Measurements from ENCODE around the gene GALNT9.

The GALNT9 gene

DNA sequence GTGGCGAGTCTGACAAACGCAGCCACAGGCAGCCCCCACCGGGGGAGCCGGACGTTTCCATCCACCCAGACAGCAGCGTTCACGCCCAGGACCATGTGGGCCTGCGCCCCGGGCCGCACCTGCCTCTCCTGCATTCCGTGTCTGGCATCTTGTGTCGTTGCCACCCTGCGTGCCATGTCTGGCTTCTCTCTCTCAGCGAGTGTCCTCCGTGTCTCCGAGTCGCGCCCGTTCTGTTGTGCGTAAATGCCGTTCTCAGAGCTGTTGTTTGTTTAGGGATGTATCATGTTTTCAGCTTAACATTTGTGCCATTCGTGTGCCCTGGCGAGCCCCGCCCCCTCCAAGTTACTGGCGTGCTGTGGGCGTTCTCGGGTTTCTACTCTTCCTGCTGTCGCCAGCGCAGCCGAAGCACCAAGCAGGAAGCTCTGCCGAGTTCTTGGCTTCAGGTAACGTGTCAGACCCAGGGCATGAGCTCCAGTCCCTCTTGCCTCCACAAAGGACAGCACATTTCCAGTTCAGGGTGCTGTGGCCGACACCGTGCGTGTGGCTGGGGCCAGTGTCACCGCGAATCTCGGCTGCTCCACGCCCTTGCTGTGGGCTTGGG, 150.5 kb downstream of the GALNT9 start:
- no peak for DNase-seq

DNA sequence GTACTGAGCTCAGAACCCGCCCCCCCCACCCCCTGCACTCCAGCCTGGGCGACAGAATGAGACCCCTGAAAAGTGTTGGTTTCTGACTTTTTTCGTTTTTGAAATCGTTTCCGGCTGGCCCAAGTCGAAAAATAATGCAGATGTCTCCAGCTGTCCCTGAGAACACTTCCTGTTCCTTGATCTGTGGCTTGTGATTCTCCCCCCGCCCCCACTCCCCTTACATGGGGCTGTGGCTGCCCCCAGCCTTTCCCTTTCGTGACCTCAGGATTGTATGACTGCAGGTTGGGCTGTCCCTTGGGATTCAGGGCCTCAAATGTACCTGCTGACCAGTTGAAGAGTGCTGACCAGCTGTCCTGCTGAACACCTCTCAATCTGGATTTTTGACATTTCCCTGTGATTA, 151.1 kb downstream of the GALNT9 start:
- no peak for DNase-seq

DNA sequence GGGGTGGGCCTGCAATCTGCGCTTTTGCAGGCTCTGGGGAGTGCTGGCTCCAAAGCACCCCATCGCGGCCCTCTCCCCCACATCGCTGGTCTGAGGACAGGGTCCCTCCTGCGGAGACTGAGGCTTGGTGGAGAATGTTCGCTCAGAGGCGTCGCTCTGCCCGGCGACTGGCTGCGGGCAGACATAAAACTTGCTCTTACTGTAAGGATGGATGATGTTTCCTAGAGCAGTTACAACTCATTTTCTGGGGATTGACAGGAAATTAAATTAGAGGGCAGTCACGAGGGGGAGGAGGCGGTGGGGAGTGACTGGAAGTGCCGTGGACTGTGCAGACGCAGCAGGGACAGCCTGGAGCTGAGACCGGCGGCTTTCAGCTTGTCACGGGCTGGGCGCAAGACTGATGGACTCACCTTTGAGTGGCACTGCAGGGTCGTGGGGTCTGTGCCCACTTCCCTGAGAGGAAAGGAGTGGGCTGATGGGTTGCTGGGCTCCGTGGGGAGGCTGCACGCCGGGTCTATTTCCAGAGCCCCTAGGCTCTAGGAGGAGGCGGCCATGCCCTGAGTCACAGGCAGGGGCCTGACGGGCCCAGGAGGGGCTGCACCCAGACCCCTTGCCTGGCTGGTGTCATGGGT, 152.4 kb downstream of the GALNT9 start:
- no peak for DNase-seq

DNA sequence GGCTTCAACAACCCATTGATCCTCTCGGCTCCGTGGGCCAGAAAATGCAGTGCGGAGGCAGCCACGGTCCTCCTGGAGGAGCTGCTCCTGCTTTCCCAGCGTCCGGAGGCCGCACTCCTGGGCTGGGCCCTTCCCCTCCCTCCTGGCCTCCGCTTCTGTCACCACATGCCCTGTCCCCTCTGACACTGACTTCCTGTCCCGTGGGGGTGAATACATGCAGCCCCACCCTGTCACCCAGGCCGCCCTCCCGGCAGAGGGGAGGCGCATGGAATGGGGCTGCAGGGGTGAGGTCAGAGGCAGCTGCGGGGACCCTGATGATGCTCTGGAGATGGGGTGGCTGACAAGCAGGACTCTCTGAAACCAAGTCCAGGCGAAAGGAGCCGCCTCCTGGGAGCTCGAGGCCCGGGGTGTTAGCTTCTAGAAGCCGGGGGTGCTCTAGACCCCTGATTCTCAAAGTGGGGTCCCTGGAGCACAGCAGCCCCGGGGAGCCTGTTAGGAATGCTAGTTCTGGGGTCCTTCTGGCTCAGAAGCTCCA, 152.9 kb downstream of the GALNT9 start:
- DNase-seq: no peak

DNA sequence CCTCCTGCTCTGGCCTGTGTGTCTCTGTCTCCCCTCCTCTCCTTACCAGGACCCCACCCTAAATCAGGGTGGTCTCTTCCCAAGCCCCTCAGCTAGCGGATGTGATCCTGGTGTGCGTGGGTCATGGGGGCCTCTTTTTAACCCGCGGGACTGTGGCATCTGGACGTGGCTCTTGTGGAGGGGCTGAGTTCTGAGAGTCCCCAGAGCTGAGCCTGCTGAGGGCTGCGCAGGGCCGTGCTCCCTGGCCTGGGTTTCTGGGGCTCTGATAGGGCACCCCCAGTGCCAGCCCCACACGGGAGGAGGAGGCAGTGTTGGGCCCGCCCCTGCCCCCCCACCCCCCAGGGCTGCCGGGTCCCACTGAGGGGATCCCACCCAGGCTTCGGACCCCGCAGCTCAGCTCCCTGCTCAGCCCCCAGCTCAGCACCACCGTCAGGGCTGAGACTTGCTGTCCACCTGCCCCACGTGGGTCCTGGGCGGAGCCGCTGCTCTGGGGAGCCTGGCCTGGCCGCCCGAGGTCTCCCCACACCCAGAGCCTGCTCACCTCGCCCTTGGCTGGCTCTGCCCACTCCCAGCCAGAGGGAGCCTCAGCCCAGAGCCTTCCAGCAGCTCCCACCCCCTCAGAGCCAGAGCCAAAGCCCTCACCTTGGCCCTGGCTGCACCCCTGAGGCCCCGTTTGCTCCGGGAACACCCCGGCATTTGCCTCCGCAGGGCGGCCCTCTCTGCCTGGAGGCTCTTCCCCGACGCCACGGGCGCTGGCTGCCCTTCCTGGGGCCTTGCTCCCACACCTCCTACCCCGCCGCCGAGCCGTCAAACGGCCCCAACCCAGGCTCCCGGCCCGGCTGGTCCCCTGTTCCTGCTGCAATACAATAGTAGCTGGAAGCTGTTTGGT, 153.6 kb downstream of the GALNT9 start:
- no peak for DNase-seq

DNA sequence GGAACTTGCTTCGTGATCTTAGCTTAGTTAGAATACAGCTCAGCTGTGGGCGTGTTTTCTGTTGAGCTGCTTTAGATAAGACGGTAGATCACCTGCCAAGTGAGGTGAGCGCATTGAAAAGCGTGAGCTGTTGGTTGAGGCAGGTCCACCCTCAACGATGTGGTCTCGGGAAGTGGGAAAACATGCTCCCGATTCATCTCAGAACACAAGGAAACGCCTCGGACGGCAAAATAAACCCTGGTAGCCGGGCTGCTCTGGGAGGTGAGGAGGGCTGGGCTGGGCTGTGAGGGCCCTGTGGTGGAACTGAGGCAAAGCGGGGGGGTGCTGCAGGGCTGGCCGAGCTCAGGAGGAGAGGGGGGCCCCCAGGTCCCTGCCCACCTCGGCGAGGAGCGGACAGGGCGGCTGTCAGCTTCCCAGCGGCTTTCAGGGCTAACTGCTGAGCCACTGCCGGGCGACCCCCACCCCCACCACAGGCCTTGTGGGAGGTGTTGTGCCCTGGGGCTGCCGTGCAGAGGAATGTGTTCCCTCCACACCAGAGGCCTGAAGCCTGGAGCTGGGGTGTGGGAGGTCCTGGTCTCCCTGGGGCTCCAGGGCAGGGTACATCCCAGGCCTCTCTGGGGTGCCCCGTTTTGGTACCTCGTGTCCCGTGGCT, 154.4 kb downstream of the GALNT9 start:
- no peak for DNase-seq

DNA sequence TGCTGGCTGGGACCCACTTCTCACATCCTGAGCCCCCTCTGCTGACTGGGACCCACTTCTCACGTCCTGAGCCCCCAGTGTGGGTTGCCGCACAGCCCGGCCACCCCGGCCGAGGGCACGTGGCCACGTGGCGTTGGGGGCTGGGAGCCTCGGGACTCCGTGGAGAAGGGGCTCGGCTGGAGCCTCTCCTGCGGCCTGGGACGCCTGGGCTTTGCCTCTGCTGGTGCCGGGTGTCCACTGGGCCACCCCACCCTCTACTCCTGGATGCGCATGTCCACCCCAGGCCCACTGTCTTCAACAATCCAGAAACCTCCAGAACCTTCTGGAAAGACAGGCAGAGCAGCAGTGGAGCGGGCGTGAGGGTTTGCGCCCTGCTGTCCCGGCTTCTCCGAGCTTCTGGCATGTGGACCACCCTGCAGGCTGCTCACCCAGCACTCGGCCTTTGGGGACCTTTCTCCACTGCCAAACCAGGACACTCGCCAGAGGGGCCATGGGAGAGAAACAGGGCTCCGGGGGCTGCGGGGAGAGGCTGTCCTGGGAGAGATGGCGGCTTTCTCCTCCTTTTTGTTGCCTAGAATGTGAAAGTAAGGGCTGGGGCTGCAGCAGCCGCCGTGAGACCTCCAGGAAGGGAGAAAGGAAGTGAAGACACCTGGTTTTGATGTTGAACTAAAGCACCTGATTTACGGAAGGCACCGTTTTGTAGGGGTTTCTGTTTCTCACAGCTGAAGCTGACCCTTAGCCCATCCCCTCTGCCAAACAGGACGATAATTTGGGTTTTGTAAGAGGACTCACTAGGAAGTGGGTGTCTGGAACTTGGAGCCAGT, 155.2 kb downstream of the GALNT9 start:
- DNase-seq: no peak

DNA sequence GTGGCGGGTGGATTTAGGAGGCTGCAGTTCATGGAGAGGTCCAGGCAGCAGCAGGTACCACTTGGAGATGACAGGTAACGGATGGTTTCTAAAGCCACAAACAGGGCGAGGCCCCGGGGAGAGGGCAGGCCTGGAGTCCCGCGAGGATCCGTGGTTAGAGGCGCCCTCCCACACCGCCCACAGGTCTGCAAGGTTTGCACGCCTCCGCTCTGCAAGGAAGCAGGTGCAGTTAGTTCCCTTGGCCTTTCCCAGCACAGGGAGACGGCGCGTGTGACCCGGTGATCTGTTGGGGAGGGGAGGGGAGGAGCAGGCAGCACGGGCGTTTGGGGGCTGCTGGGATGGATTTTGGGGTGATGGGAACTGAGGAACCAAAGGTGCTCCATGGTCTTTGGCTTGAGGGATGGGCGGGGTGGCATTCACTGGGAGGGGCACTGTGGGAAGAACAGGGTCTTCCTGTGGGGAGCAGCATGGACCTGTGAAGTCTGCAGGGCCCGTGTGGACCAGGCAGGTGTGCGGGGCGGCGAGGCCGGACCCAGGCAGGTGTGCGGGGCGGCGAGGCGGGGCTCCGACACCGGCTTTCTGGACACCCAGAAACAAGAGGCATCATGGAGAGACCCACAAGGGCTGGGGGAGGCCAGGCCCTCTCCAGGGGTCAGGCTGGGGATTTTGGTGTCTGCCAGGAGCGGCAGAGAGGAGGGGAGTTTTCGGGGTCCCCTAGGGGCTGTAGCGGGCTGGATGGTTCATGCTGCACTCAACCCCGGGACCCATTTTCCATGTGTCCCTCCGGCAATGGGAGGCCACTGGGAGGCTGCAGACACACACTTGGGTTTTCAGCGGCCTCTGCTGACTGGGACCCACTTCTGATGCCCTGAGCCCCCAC, 156.0 kb downstream of the GALNT9 start:
- no peak for DNase-seq

DNA sequence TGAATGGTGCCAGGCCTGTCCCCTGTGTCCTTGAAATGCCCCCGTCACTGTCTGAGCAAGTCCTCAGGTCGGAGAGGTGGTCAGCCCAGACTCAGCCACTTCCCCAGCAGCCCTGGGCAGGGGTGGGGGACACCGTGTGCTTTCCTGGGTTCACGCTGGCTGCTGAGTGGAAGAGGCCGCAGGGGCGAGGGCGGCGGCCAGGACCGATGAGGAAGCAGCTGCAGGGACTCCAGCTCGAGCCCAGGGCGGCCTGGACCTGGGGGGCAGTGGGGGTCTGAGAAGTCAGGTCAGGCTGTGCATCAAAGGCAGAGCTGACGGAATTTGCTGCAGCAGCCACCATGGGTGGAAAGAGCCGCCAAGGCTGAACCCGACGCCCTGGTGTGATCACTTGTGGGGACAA, 156.8 kb downstream of the GALNT9 start:
- no peak for DNase-seq

DNA sequence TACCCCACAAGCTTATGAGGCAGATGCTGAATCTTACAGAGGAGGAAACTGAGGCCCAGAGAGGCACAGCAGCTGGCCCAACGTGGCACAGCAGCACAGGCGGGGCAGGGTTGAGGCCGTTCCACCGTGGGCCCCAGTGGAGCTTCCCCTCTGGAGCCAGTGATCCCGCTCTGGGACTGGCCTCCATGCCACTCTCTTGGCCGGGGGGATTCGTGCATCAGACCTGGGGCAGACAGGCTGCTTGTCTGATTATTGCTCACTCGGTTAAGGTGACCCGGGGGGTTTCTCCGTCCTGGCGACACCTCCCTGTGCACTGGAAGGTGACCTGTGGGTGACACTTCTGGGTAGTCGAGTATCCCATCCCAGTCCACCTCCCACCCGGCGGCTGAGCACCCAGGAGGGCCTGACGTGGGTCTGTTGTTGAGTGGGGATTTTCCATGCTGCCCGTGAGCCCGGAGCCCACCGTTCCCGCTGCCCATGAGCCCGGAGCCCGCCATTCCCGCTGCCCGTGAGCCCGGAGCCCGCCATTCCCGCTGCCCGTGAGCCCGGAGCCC, 157.3 kb downstream of the GALNT9 start:
- DNase-seq: no peak

DNA sequence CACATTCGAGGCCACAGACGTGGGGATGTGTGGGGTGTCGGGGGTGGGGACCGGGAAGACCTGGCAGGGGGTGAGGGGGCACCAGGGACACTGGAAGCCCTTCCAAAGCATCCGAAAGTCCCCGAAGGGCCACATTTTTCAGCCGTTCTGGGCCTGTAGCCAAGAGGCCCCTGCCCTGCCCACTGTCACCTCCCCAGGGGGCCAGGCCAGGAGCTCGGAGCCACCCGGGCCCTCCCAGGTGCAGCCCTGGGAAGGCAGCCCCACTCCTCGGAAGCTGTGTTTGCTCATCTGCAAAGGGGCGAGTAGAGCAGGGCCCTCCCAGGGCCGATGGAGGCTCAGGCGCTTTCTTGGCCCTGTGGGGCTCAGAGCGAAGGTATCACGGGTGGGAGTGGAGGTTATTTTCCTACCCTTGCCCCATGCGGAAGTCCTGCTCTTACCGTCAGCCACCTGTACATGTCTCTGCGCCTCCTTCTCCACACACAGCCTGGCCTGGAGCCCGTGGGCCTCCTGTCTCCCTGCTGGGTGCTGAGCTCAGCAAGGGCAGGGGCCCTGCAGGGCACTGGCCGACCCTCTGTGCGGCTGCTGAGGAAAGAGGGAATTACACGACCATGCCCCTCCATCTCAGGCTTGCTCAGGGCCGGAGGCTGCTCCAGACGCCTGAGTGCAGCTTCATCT, 158.0 kb downstream of the GALNT9 start:
- no peak for DNase-seq

DNA sequence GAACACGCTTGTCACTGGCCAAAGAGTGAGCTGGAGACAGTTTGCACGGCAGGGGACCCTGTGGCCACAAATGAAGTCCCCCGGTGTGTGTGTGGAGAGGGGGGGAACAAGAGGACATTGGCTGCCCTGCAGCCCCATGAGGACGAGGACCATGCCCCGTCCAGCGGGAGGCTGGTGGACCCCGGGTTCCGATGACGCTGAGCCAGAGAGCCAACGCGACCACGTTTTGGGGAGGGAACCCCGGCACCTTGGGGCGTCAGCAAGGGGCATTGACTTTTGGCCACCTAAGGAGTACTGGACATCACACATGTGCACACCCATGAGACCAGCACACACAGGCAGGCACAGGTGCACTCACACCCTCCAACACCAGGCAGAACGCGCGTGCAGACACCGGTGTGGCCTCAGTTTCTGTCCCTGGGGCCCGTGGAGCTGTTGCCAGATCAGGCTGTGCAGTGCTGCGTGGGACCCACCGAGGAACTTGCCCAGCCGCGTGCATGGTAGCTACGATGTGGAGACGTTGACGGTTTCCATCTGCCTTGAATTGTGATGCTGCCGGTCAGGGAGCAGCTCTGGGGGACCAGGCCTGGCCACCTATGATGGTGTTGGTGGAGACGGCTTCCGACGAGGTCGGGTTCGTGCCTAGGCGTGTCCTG, 158.6 kb downstream of the GALNT9 start:
- DNase-seq: no peak

DNA sequence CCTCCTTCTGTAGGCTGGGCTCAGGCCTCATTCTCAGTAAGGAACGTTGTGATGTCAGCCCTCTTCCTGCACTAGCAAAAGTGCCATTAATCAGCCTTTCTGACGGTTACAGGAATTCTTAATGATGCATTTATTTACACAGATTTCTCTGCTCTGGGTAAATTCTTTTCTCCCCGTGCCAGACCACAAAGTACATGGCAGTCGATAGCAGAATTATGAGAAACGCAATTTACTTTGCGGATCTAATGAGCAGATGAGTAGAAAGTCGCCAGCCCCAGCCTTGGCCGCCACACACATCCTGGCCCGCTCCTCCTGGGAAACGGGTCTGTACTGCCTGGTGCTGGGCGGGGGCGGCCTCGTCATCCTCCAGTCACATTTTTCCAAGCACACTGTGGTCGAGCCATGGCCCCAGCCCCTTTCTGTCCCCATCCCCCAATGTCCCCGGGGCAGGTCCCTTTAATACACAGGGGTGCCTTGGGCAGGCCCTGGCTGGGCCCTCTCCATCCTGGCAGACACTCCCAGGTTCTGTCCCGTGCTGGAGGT, 159.2 kb downstream of the GALNT9 start:
- DNase-seq: no peak

DNA sequence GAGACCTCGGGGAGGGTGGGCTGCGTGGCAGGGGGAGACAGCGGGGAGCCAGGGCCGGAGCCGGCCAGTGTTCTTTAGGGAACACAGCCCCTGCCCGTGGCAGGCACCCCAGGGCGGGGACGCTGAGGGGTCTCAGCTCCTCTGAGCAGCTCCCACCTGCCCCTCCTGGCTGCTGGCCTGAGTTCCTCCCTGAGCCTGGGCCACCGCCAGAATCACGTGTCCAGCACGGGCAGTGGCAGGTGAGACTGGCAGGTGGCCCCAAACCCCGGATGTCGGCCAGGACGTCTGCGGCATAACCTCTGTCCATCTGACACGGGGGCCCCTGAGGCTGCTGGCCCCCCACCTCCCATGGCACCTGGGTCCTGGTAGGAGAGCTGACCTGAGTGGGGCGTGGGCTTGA, 160.0 kb downstream of the GALNT9 start:
- DNase-seq: no peak

DNA sequence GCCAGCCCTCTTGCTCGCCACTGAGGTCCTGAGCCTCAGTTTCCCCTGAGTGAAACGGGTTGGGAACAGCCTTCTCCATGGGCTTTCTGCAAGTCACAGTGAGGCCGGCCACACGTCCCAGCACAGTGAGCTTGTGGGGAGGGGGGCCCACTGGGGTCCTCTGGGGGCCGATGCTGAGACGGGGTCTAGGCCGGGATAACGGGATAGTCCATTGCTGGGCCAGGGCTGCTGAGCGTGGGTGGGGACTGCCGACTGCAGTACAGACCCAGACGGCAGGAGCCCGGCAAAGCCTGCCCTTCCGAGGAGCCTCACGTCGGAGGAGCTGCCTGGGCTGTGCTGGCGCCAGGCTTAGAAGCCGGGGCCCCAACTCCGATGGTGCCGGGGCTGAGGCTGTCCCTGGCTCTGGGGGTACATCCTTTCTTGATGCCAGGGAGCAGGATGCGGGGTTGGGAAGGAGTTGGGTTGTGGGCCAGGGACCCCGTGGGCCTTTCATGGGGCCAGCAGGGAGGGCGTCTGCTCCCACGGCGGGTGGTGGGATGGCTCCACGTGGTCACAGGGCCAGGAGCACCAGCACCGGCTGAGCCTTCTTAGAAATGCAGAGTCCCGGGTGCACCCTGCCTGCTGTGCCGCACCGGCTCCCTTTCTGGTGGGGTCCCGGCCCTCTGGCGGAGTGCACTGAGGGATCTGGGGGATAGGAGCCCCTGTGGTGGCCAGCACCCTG, 160.9 kb downstream of the GALNT9 start:
- DNase-seq: no peak

DNA sequence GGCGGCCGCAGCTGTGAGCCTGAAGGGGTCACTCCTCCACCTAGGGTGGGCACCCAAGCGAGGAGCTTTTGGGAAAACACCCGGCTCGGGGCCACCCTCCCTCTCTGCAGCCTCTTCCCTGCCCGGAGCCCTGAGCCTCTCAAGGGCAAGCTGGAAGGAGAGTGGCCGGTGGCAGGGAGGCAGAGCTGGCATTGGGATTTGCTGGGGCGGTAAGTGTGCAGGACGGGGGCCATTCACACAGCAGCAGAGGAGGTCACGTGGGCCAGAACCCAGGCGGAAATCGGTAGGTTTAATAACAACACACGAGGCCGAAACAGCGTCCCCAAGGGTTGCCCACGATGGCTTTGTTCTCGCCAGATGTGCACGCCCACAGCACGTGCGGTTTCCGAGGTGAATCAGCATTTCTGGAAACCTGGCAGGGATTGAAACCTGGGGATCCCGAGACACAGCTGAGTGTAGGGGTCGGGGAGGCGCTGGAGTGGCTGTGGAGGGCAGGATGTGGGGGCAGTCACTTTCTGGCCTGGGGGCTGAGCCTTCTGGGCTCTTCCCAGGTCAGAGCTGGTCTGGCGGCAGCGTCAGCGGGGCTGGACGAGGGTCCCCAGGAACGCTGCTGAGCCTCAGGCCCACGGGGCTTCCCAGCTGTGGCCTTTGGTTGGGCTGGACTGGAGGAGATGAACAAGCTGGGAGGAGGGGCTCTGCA, 161.6 kb downstream of the GALNT9 start:
- DNase-seq: no peak

DNA sequence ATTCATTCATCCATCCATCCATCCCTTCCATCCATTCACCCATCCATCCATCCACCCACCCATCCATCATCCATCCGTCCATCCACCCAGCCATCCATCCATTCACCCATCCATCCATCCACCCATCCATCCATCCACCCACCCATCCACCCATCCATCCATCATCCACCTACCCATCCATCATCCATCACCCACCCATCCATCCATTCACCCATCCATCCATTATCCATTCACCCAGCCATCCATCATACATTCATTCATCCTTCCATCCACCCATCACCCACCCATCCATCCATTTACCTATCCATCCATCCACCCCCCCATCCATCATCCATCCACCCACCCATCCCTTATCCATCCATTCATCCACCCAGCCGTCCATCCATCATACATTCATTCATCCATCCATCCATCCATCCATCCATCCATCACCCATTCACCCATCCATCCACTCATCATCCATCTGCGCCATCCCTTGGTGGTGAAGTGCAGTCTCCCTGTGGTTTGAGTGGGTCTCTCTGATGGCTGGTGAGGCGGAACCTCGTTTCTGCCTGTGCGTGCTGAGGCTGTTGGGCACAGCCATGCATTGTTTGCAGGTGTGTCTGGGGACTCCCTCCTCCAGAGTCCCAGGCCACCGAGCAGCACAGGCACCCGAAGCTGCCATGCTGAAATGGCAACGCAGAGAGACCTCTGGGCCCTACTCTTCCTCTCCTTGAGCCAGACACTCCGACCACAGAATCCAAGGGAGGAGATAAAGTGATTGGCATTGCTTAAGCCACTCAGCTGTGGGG, 162.4 kb downstream of the GALNT9 start:
- no peak for DNase-seq

Data from activated T-cell treated with anti-CD3 and anti-CD28 coated beads for 4 hours (primary cell).